ENCODE measurements around the gene SP7.
"Not testable (repeated sequence)": the region's sequence is repeated elsewhere in the genome, so short reads cannot be mapped to it uniquely, and the experiment has no call there.

The SP7 gene

DNA sequence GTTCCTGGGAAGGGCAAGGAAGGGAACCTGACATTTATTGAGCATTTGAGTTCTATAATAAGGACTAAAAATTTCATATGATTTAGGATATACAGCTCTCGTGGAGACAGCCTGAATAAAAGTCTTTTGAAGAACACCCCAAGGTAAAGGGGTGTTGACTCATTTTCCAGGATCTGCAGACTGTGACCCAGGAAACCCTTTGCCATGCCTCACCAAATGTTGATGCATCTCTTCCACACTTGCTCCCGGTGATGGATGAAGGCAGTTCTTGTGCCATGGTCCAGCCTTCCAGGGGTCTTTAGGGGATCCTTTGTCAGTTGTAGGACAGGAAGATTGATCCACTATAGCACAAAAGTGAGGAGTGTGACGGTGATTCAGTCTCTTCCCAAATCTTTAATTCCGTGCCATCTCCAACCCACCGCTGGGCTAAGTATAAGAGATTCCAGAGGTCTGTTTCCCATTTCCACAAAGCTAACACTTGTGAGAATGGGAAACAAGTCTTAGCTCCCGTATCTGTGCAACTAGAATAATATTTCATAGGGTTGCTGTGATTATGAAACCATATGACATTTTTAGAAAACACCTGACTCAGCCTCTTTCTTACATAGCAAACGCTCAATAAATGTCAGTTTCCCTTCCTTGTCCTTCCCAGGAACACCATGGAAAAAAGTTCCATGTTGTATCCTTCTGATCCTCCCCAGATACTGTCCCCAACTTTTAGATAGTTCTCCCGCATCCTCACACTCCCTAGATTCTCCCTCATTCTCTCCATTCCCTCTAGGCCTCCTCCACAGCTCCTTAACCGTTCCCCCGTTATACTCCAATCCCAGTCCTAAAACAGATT is 15.6 kb downstream of the SP7 start:
- DNase-seq (ENCODE audit: low spot score): no peak

DNA sequence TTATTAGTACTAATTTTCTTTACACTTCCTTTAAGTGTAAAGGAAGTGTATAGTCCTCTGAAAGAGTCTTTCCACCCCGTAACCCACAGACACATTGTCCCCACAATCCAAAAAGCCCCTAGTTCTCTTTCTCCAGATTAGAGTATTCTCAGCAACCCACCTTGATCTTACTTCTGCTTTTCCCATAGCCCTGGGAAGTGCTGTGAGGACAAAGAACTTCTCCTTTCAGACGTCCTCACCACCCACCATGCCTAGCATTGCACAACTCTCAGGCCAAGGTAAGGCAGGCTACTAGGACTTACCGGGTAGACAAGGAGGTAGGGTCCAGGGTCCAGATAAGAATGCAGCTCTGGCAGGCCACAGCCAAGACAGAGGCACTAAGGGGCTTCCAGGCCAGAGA is 22.2 kb downstream of the SP7 start:
- DNase-seq (ENCODE audit: low spot score): no peak

DNA sequence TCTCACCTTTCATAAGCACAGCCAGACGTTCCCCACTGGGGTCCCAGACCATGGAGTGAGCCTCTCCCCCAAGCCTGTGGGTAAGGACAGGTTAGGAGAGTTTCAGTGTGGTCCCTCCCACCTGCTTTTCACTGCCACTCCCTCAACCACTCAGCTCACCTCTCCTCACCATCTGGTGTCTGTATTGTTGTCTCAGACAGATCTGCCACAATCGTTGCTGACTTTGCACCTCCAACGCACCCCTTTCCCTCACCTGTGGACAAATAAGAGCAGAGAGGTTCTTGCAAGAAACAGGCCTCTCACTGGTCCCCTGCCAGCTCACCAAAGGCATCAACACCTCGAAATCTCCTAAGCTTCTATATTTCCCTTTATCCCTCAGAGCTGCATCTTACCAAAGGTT is 27.9 kb downstream of the SP7 start:
- no peak for DNase-seq (ENCODE audit: low spot score)

DNA sequence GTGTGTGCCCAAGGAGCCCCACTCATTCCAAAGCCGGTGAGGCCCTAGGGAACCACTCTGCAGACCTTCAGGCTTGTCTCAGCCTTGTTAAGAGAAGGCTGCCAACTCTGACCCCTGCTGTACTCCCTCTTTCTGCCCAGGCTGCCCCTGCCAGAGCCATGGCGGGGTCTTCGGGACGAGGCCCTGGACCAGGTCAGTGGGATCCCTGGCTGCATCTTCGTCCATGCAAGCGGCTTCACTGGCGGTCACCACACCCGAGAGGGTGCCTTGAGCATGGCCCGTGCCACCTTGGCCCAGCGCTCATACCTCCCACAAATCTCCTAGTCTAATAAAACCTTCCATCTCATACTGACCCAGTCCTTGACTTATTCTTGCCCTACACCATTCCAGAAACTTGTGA is 29.3 kb downstream of the SP7 start:
- DNase-seq (ENCODE audit: low spot score): no peak

DNA sequence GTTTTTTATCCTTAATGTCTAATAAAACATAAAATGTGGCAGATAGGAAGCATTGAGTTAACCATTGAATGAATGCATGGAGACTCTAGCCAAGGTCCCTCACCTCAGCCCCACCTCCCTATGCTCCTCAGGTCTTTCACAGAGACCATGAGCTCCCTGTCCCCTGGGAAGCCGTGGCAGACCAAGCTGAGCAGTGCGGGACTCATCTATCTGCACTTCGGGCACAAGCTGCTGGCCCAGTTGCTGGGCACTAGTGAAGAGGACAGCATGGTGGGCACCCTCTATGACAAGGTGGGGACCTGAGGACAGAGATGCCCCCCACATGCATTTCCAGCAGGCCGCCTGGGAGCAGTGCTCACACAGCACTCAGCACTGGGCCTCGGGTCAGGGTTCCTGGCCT is 33.3 kb downstream of the SP7 start:
- DNase-seq (ENCODE audit: low spot score): no peak

DNA sequence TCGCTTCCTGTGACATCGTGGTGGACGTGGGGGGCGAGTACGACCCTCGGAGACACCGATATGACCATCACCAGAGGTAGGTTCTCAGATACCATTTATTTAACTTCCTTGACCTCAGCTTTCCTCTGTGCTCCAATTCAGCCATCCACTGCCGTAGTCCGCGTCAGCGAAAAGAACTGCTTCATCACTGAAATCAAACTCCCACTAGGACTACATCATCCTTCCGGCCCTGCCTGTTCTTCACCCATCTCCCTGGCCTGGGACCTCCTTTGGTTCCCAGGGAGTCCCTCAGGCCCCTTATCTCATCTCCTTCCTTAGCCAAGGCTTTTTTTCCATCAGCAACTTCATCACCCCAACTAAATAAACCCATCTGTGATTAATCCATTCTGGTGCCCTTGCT is 36.0 kb downstream of the SP7 start:
- no peak for DNase-seq (ENCODE audit: low spot score)

DNA sequence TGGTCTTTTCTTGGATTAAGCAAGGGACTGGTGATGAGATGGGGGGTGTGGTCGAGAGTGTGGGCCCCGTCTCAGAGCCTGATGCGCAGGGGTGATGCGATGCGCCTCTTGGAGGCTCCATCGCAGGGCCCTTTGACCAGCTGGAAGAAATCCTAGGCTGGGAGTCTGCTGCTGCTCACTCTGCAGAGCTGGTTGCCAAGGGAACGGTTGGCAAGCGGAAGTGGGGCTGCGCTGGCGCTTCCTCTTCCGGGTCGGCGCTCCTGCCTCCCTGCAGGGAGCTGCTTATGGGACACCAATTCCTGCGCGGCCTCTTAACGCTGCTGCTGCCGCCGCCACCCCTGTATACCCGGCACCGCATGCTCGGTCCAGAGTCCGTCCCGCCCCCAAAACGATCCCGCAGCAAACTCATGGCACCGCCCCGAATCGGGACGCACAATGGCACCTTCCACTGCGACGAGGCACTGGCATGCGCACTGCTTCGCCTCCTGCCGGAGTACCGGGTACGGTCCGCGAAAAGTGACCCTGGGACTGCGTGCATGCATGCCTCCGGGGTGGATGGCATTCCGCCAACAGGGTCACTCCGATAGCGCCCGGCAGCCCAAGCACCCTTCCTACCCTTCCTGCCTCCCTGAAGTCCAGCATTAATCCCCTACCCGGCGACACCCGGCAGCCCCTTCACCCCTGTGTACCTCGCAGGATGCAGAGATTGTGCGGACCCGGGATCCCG is 36.5 kb downstream of the SP7 start, which contains the start of gene MYG1:
Gene MYG1 (plus strand): TSS at position 242 of the 727 bp plus-strand sequence. CDS start 43 bp downstream, at position 285.
- peak; percentile 94 for DNase-seq (ENCODE audit: low spot score)

DNA sequence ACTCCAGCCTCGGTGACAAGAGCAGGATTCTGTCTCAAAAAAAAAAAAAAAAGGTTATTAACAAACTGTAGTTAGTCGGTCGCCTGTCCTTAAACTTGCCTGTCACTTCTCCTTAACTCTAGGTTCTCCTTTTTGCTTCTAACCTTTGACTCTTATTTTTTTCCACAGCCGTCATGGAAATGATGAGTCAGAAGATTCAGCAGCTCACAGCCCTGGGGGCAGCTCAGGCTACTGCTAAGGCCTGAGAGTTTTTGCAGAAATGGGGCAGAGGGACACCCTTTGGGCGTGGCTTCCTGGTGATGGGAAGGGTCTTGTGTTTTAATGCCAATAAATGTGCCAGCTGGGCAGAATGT is 37.1 kb downstream of the SP7 start:
- peak; percentile 90 for DNase-seq (ENCODE audit: low spot score)

DNA sequence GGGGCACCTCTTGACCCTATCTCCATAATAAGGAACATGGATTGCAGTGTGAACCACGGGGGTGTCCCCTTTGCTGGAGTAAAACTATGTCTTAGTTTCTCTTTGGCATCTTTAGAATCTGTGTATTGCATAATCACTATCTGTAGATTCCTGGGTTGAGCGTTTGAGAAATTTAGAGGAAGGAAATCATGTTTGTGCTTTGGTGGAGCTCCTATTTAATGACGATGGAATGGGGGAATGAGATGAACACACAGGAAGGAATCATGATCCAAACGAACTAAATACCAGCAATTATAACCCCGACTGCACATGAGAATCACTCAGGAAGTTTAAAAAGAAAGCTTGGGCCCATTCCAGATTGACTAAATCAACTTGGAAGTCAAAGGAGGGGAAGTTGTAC is 38.0 kb downstream of the SP7 start:
- DNase-seq (ENCODE audit: low spot score): no peak

DNA sequence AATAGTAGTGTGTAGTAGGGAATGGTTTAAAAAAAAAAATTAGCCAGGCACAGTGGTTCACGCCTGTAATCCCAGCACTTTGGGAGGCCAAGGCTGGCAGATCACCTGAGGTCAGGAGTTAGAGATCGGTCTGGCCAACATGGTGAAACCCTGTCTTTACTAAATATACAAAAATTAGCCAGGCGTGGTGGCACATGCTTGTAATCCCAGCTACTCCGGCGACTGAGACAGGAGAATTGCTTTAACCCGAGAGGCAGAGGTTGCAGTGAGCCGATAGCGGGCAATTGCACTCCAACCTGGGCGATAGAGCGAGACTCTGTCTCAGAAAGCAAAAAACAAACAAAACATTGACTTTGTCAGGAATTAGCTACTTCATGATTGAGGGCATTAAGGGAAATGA is 39.0 kb downstream of the SP7 start:
- not testable (repeated sequence) for DNase-seq (ENCODE audit: low spot score)

DNA sequence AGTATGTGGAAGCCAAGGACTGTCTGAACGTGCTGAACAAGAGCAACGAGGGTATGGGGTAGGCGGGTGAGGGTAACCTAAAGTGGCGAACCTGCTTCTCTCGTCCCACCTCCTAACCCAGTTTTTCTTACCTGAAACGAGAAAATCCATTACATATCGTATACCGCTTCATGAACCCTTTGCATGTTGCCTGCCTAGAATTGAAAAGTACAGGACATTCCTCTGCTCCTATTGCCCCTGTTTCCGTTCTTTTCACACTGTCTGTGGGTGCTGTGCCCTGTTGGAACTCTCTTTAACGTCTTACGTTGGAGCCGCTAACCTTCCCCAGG is 40.3 kb downstream of the SP7 start:
- no peak for DNase-seq (ENCODE audit: low spot score)

DNA sequence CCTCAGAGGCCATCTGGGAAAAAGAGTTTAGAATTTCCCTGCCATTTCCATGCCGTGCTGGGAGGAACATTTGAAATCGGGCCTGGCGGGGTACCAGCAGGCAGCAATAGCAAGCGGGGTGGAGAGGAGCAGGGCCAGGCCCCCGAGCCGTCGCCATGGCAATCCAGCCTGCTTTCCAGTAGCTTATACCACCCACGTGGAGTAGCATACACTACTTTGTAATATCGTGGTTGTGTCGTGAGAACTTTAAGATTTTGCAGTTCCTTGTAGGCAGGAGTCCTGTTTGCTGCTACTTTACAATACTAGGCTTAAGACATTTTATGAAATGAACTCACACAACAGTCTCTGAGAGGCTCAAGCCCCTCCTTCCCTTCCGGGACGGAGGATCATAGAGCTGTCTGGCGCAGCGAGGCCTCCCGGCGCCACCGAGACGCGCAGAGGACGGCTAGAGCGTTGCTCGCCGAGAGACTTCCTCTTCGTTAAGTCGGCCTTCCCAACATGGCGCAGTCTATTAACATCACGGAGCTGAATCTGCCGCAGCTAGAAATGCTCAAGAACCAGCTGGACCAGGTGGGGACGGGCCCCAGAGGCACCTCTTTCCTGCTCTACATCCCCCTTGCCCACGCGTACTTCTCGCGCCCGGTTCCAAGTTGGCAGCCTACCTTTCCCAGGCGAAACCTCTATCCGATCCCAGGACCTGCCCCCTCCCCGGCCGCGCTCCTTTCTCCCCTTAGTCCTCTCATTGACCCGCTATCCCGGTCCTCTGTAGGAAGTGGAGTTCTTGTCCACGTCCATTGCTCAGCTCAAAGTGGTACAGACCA is 40.9 kb downstream of the SP7 start, which contains the start of gene PFDN5:
Gene PFDN5 (plus strand): TSS at position 473 of the 821 bp plus-strand sequence. CDS start 26 bp downstream, at position 499.
- peak; percentile 93 for DNase-seq (ENCODE audit: low spot score)

DNA sequence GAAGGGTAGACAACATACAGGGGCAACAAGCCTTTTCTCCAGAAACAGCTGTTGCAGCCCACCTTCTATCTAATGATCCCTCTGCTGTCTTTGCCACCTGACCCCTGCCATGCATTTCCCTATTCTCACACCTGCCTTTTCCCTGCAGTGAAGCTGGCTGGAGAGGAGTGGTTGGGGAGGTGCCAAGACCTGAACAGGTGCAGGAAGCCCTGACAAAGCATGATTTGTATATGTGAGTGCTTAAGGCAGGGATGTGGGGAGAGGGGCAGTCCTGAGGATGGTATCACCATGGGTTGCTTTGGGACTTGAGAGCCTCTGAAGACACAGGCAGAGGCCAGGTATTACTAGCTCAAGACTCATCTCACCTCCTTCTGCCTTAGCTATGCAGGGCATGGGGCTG is 43.7 kb downstream of the SP7 start:
- no peak for DNase-seq (ENCODE audit: low spot score)

DNA sequence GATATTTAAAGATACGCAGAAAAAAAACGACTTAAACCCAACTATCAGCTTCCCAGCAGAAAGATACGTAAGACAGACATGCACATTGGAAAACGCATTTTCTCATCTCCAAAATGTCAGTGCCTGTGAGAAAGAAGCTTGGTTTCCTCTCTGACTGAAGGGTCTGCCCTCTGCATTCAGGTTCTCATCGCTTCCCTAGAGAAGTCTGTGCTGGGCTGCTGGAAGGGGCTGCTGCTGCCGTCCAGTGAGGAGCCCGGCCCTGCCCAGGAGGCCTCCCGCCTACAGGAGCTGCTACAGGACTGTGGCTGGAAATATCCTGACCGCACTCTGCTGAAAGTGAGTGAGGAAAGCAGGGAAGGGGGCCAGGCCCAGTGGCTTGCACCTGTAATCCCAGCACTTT is 45.5 kb downstream of the SP7 start:
- no peak for DNase-seq (ENCODE audit: low spot score)

DNA sequence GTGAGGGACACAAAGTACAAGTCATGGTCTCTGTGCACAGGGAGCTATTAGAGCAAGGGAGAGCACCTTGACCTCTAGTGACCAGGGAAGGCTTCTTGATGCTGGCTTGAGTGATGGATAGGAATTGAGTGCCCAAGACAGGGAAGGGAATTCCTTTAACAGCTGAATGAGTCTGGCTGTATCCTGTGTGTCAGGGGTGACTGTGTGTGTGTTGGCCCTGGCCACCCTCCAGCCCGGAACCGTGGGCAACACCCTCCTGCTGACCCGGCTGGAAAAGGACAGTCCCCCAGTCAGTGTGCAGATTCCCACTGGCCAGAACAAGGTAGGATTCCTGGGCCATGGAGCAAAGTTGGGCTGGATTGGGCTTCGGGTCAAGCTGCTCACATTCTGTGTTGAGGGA is 46.3 kb downstream of the SP7 start:
- no peak for DNase-seq (ENCODE audit: low spot score)

DNA sequence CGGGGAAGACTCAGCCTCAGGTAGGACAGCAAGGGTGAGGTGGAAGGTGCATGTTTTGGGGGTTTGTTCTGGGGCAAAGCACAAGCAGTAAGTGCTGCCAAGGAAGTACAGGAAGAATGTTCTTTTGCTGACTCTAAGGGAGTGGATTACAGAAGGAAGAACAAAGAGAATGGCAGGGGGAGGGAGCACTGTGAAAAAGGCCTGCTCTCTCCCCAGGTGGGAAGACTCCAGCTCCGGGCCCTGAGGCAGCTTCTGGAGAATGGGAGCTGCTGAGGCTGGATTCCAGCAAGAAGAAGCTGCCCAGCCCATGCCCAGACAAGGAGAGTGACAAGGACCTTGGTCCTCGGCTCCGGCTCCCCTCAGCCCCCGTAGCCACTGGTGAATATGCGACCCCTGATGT is 47.8 kb downstream of the SP7 start:
- DNase-seq (ENCODE audit: low spot score): no peak

DNA sequence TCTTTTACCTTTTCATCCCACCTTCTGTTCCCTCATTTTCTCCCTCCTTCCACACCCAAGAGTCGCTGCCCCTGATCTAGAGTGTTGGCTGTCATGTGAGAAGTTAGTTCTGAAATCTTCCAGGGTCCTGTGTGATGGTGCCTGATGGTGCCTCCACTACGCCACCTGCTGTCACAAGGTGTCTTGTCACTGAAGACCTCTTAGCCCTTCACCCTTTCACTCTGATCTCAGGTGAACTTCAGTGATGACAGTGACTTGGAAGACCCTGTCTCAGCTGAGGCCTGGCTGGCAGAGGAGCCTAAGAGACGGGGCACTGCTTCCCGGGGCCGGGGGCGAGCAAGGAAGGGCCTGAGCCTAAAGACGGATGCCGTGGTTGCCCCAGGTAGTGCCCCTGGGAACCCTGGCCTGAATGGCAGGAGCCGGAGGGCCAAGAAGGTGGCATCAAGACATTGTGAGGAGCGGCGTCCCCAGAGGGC is 48.4 kb downstream of the SP7 start:
- peak; percentile 80 for DNase-seq (ENCODE audit: low spot score)

DNA sequence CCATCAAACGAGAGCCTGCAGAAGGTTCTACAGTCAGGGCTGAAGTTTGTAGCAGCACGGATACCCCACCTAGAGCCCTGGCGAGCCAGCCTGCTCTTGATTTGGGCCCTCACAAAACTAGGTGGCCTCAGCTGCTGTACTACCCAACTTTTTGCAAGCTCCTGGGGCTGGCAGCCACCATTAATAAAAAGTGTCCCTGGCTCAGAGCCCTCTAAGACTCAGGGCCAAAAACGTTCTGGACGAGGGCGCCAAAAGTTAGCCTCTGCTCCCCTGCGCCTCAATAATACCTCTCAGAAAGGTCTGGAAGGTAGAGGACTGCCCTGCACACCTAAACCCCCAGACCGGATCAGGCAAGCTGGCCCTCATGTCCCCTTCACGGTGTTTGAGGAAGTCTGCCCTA is 49.7 kb downstream of the SP7 start:
- DNase-seq (ENCODE audit: low spot score): no peak

DNA sequence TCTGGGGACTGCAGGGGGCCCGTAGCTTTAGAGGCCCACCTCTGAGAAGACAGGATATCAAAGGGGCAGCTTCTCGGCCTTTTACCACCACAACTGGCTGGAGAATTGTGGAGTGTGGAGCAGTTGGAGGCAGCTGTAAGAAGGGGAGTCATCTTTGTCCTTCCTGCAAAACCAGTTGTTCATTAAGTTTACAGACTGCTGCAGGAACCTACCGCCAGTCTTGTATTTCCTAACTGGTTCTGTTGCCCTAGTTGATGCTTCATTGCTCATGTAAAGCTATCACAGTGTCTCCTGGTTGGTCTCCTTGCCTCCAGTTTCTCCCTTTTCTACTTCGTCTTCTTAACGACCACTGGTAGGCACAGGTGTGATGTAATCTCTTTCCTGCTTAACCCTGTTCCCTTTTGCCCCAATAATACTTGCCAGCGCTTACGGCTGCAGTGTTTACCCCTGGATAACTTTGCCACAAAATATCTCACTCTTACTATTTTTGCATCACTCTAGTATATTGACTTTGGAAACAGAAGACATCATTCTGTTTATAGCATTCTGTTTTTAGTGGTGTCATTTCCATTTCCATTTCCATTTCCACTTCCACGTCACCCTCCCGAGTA is 56.2 kb downstream of the SP7 start:
- no peak for DNase-seq (ENCODE audit: low spot score)

DNA sequence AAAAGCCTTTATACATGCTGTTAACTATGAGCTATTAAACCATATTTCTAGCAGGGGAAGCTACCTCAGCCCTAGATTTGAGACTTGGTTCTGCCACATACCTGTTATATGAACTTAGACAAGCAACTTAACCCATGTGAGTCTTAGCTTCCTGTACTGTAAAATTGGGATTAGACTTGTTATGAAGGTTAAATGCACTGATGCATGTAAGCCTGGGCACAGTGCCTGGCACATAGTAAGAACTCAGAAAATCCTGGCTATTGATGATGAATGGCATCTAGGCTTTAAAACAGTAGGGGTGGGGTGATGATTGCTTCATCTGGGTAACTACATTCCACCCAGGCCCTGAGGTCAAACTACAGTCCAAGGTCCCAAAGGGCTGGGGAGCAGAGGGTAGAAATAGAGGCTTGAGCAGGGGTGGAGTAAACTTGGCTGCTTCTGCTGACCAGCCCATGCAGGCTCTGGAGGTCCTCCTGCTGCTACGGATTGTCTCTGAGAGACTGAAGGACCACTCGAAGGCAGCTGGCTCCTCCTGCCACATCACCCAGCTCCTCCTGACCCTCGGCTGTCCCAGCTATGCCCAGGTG is 56.8 kb downstream of the SP7 start:
- no peak for DNase-seq (ENCODE audit: low spot score)

DNA sequence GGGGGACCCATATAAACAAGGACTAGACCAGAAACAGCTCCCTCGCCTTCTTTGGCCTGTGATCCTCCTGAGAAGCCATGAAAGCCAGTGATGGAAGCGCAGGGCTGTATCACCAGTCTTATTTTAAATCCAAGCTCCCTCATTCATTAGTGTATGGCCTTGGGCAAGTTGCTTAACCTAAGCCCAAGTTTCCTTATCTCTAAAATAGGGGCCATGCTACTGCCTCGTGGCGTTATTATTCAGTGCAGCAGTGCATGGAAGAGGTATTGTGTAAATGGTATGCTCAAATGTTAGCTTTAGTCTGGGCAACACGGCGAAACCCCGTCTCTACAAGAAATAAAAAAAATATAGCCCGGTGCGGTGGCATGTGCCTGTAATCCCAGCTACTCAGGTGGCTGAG is 58.2 kb downstream of the SP7 start:
- DNase-seq (ENCODE audit: low spot score): no peak

Data from NAMALWA (cell line).